Caco-2 (cell line): ENCODE results near the gene UBE3C. TPM values are rescaled to one million over a fixed set of nuclear protein-coding genes. Genes with fewer than 3 reads are reported as not detected.

Experiments used
- BruUV-seq: library from RNA; stranded (reverse); fragments of 400-500 nt; replicated peaks from 2 replicates; lab custom pipeline; 2021; lab: Mats Ljungman, UMichigan
- CTCF ChIA-PET: fragments of 300-600 bp; sonication (Branson Sonifier 250); formaldehyde crosslinking; loops from one replicate; lab custom pipeline; 2022; ENCODE audit warnings: antibody characterized with exemption; lab: Charles Lee
- POLR2A ChIA-PET: fragments of 300-600 bp; sonication (Branson Sonifier 250); formaldehyde crosslinking; loops from one replicate; lab custom pipeline; 2022; ENCODE audit warnings: antibody characterized with exemption; lab: Charles Lee
- DNase-seq, 2 experiments: peaks; one replicate each; pipeline versions ENCODE4 v3.0.0 to v3.0.0-alpha.2; 2020 to 2022
- H3K27me3 ChIP-seq: replicated peaks from 2 replicates; pipeline ENCODE4 v1.6.0; 2011; ENCODE audit warnings: low read length; ENCODE audit not compliant: control insufficient read depth, insufficient read depth
- H3K36me3 ChIP-seq: 2 replicates; pipeline ENCODE4 v1.5.1; 2011; ENCODE audit warnings: low read length; ENCODE audit not compliant: control insufficient read depth, insufficient read depth
- H3K4me1 ChIP-seq: fragments of 250-450 bp; sonication (Bioruptor Pico); 2 replicates; pipeline ENCODE4 v1.5.1; 2020; ENCODE audit warnings: mild to moderate bottlenecking
- H3K4me3 ChIP-seq: 2 replicates; pipeline ENCODE4 v1.5.1; 2011; ENCODE audit warnings: low read depth, mild to moderate bottlenecking, control low read depth, low read length
- H3K9me3 ChIP-seq: fragments of 250-450 bp; sonication (Bioruptor Pico); 2 replicates; pipeline ENCODE4 v1.5.1; 2020; ENCODE audit warnings: mild to moderate bottlenecking, moderate library complexity
- H3K27ac Mint-ChIP-seq: one replicate; pipeline ENCODE4 v1.8.0; 2022; ENCODE audit warnings: mixed read lengths; ENCODE audit not compliant: unreplicated experiment
- H3K27me3 Mint-ChIP-seq: one replicate; pipeline ENCODE4 v1.8.0; 2022; ENCODE audit warnings: mixed read lengths; ENCODE audit not compliant: insufficient read depth, unreplicated experiment
- H3K36me3 Mint-ChIP-seq: one replicate; pipeline ENCODE4 v1.8.0; 2022; ENCODE audit warnings: mild to moderate bottlenecking, mixed read lengths; ENCODE audit not compliant: insufficient read depth, unreplicated experiment
- H3K4me1 Mint-ChIP-seq: one replicate; pipeline ENCODE4 v1.8.0; 2022; ENCODE audit warnings: low read depth, mixed read lengths; ENCODE audit not compliant: unreplicated experiment
- H3K4me3 Mint-ChIP-seq: one replicate; pipeline ENCODE4 v1.8.0; 2022; ENCODE audit warnings: mild to moderate bottlenecking, moderate library complexity, mixed read lengths; ENCODE audit not compliant: unreplicated experiment
- H3K9me3 Mint-ChIP-seq: one replicate; pipeline ENCODE4 v1.8.0; 2022; ENCODE audit warnings: mixed read lengths; ENCODE audit not compliant: unreplicated experiment
- CTCF ChIP-seq, 2 experiments: fragments of 200-600 bp in 1 of 2; IDR thresholded peaks; 1 replicate in 1 of 2; 2 replicates in 1 of 2; pipeline versions ENCODE4 v1.5.1 to v1.8.0; 2011 to 2022; ENCODE audit warnings: antibody characterized with exemption in 1 of 2, control low read depth in 1 of 2, inconsistent platforms in 1 of 2, low read depth in 1 of 2, low read length in 1 of 2, mild to moderate bottlenecking in 1 of 2, moderate library complexity in 1 of 2; ENCODE audit not compliant: insufficient read depth in 1 of 2, severe bottlenecking in 1 of 2, unreplicated experiment in 1 of 2
- intact Hi-C: fragments of 100-400 bp; cut with micrococcal nuclease; formaldehyde crosslinking; loops from one replicate; pipeline ENCODE4 v1.10.0; 2022; ENCODE audit not compliant: unreplicated experiment
- total RNA-seq: library from RNA; stranded (reverse); gene quantifications from 2 replicates; pipeline ENCODE4 v1.2.3, GENCODE V29; 2022

UBE3C gene
- total RNA-seq, 1 experiment from 2014 or later, result 76.1 TPM

GRCh38 chr7:157176771-157177170 is 38.0 kb downstream of the UBE3C start:
- POLR2A ChIA-PET, result no interaction called here
- Mint-ChIP-seq H3K27me3 (no peaks in the 10 kb centered on the region), H3K4me1 (no peaks in the 10 kb centered on the region), H3K36me3 (peaks cover 67% of the 10 kb centered on the region), H3K9me3 (no peaks in the 10 kb centered on the region), H3K27ac (no peak overlapping the region), H3K4me3 (no peak overlapping the region)
- Histone ChIP-seq H3K4me1 (no peaks in the 10 kb centered on the region), H3K9me3 (no peaks in the 10 kb centered on the region), H3K36me3 (peaks cover 4% of the 10 kb centered on the region), H3K27me3 (no peaks in the 10 kb centered on the region), H3K4me3 (no peak overlapping the region)
- intact Hi-C loops, result no loop called here
- BruUV-seq, result no TSS peak
- TF ChIP-seq CTCF (IDR thresholded peaks at IDR 0.05; ENCODE audit: insufficient read depth in 1 of 2, low read depth in 1 of 2, low read length in 1 of 2, severe bottlenecking in 1 of 2, unreplicated experiment in 1 of 2), result no peak
- no peak for DNase-seq
- CTCF ChIA-PET, result interaction anchor here (1.0 kb wide), 1 partner anchor 11 kb away, joined by 3 read pairs; no protein-coding TSS in a partner anchor

- Mint-ChIP-seq H3K27me3 (no peaks in the 10 kb centered on the region), H3K9me3 (no peaks in the 10 kb centered on the region), H3K4me3 (no peak overlapping the region), H3K36me3 (peaks cover 66% of the 10 kb centered on the region), H3K4me1 (no peaks in the 10 kb centered on the region), H3K27ac (no peak overlapping the region)
- H3K27me3 ChIP-seq, result no peaks in the 10 kb centered on the region
- BruUV-seq, result no TSS peak
- H3K4me3 ChIP-seq, result no peak overlapping the region
- DNase-seq, result no peak
- H3K36me3 ChIP-seq, result peaks cover 6% of the 10 kb centered on the region
- ChIA-PET POLR2A (no interaction called here), CTCF (interaction anchor here (1.0 kb wide), 1 partner anchor 12 kb away, joined by 3 read pairs; no protein-coding TSS in a partner anchor)
- no peaks in the 10 kb centered on the region for H3K9me3 ChIP-seq
- H3K4me1 ChIP-seq, result no peaks in the 10 kb centered on the region
- TF ChIP-seq CTCF (IDR thresholded peaks at IDR 0.05; ENCODE audit: insufficient read depth in 1 of 2, low read depth in 1 of 2, low read length in 1 of 2, severe bottlenecking in 1 of 2, unreplicated experiment in 1 of 2), result no peak
- intact Hi-C loops, result no loop called here
These were observed 38.7 kb downstream of the UBE3C start for GRCh38 chr7:157177333-157177982.

- no peaks in the 10 kb centered on the region for H3K4me1 Mint-ChIP-seq
- Histone ChIP-seq H3K4me1 (no peaks in the 10 kb centered on the region), H3K4me3 (no peak overlapping the region), H3K27me3 (no peaks in the 10 kb centered on the region), H3K36me3 (peaks cover 4% of the 10 kb centered on the region), H3K9me3 (no peaks in the 10 kb centered on the region)
- no peaks in the 10 kb centered on the region for H3K27me3 Mint-ChIP-seq
- DNase-seq, result no peak
- no peak for TF ChIP-seq CTCF (IDR thresholded peaks at IDR 0.05; ENCODE audit: insufficient read depth in 1 of 2, low read depth in 1 of 2, low read length in 1 of 2, severe bottlenecking in 1 of 2, unreplicated experiment in 1 of 2)
- peaks cover 65% of the 10 kb centered on the region for H3K36me3 Mint-ChIP-seq
- no TSS peak for BruUV-seq
- ChIA-PET POLR2A (no interaction called here), CTCF (no interaction called here)
- intact Hi-C loops, result no loop called here
- H3K27ac Mint-ChIP-seq, result no peak overlapping the region
- no peaks in the 10 kb centered on the region for H3K9me3 Mint-ChIP-seq
- H3K4me3 Mint-ChIP-seq, result no peak overlapping the region
These were observed 39.3 kb downstream of the UBE3C start for GRCh38 chr7:157177983-157178381.
